GM18868 (cell line): ENCODE results near the gene ZNF827.

Source experiments
- ATAC-seq: cut with Tn5 transposase; IDR thresholded peaks from one replicate; pipeline ENCODE4 v1.9.1; 2021; ENCODE audit warnings: mild to moderate bottlenecking, moderate library complexity; ENCODE audit not compliant: unreplicated experiment

ZNF827 gene

DNA sequence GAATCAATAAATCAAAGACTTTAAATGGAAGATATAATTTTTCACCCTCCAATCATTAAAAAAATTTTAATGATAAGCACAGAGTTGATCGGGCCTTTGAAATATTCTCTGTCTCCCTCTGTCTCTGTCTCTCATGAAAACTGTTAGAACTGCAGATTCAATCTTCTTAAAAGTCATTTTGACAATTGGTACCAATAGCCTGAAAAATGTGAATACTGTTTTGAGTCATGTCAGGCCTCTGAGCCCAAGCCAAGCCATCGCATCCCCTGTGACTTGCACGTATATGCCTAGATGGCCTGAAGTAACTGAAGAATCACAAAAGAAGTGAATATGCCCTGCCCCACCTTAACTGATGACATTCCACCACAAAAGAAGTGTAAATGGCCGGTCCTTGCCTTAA, 106.2 kb downstream of the ZNF827 start:
- ATAC-seq = peak; percentile 9

DNA sequence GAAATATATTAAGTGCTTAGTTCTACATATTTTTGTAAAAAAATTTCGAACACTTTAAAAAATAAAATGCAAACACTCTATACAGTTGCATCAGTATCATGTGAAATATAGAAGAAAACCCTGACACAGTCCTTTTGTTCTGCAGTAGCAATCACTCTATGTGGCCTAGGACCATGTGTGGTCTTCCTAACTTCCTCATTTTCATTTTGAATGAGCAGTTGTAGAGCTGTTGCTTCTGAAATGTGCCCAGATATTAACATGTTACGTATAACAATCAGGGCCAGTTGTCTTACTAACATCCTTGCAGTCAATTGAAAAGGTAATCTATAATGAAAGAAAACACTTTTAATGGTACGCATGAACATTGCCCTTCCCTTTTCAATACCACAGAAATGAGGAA, 107.9 kb downstream of the ZNF827 start:
- ATAC-seq = peak; percentile 51

DNA sequence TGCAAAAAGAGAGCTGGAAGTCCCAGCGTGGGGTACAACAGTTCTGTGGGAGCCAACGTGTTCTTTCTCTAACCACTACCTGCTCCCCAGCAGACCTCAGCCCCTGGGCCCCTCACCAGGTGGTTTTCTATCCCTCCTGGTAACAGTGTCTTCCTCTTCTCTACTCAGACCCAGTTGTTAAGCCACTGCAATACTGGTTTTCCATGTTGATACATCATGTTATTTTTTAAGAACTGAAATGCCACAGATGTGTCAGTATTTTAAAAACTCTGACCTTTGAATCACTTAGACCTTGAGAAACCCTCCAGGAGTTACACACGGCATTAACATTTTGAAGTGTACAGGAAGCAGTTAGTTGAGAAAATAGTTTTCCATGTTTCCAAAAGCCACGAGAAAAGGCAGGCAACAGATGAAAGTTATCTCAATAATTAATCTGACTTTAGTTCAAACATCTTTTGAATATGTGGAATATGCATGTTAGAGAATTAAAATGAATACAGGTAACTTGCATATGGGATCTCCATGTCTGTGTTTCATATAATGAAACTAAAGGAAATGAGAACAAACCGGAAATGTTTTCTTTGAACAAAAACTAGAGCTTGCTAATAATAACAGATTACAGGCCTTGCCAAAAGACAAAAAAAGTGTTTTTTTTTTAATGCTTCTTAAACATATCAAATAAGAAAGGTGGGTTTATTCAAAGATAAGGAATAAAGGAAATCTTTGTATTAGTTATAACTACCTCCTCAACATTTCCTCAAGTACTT, 108.8 kb downstream of the ZNF827 start:
- peak; percentile 76 for ATAC-seq

DNA sequence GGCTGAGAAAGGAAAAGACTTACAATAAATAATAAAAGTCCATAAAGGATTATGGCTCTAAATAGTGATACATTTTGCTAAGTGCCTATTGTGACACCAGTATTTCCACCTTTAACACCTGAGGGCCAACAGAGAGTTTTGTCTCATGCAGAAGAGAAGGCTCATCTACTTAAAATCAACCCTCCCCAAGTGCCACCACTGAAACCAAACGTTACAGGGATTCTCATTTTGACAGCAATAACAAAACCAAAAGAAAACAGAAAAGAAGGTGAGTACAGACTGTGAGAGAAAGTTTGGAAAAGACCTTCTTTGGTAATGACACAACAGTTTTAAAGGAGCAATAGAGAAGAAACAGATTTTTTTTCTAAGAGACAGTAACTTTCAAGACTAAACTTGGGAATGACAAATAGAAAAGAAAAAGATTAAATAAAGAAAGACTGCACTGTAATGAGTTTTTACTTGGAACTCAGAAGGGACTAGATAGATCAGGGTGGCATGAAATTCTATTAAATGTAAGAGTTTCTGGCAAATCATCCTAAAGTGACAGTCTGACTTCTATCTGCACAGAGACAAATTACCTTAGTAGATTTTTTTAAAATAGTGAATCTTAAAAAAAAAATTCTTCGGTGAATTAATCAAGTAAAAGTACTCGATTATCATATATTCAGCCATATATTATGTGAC, 109.7 kb downstream of the ZNF827 start:
- peak; percentile 68 for ATAC-seq

DNA sequence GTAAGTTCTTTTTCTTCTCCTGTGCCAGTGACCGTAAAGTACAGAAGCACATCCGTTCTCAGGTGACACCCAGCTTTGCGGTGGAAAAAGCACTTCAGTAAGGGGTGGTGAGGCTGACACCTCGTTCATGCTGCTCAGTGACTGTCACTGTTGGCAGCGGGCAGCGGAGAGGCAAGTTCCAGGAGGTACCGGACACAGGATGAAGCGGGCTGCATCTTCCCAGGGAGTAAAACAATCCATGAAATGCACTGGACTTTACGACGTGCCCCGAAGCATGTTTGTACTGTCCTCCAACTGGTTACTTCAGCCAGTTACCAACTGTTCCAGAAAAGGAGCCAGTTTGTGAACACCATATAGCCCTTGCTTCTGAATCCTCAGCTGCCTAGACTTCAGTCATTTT, 110.7 kb downstream of the ZNF827 start:
- no peak for ATAC-seq

DNA sequence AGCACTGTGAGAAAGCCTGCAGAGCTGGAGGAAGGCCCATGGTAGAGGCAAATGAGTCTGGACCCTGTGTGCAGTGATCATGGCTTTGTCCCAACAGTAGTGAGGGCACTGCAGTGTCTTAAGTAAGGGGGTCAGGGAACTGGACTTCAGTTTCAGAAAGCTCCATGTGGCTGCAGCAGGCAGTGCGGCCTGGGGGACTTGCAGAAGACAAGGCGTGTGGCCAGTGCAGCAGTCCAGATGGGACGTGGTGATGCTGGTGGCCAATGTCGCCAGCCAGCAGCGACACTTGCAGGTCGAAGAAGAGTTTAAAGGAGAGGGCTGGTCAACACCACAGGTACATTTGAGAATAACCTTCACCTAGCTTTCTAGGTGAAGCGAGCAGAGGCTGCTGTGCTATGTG, 113.4 kb downstream of the ZNF827 start:
- no peak for ATAC-seq

DNA sequence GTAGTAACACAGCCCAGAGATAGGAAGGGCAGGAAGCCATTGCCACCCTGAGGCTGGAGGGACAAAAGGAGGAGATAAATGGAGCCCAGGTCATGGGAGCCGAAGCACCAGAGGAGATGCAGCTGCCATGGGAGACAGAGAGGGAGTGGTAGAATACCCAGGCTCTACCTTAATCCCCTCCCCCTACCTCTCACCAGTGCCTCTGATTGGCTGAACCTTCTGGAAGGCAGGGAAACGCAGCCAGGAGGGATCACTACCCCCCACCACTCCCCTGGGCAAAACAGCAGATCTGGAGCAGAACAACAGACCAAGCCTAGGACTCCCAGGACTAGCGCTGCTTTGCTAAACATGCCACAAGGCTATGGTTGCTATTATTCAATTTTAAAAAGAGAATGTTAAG, 114.2 kb downstream of the ZNF827 start:
- ATAC-seq = no peak

DNA sequence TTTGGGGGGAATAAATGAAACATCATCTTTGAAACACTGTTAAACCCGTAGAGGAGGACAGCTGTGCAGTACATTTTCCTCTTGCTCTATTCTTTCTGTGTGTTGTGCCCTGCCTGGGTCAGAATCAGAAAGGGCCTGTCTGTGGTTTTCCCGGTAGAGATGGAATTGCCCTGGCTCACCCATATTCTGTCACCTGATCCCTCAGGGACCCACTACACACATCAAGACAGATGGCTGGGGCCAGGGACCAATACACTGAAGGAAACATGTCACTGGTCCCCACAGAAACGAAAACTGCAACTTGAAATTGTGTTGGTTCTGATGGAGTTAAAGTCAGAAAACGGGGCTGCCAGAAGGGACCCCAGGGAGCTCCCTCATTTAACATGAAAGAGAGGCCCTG, 114.9 kb downstream of the ZNF827 start:
- peak; percentile 38 for ATAC-seq

DNA sequence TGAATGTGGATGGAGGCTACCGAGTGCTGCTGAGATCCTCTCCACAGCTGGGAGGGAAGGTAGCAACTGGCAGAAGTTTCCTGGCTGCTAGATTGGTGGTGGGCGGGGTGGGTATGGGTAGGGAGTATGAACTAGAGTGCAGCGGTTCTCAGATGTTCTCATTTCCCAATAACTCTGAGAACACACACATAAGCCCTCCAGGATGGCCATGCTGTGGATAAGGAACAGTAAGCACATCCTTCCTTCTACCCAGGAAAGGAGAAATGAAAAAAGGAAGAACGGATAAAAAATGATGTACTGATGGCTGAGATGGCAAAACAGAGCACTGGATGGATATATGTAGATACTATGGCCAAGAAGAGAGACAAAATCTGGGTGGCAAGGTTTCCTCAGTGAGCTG, 116.0 kb downstream of the ZNF827 start:
- no peak for ATAC-seq

DNA sequence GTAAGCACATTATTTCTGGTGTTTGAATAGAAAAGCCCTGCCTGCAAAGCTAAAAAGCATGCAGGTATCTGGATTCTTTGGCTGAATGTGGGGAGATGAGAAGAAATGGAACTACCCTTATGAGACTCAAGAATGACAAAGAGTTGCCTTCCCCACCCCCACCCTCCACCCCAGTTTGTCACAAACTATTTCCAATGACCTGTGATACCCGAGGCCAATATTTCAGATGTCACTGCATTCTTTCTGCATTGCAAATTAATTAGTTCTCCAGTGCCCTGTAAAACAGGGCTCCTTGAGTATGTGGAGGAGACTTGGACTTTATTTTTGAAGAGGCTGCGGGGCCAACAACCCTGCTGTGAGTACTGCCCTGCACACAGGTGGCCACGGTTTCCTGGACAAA, 116.4 kb downstream of the ZNF827 start:
- no peak for ATAC-seq

DNA sequence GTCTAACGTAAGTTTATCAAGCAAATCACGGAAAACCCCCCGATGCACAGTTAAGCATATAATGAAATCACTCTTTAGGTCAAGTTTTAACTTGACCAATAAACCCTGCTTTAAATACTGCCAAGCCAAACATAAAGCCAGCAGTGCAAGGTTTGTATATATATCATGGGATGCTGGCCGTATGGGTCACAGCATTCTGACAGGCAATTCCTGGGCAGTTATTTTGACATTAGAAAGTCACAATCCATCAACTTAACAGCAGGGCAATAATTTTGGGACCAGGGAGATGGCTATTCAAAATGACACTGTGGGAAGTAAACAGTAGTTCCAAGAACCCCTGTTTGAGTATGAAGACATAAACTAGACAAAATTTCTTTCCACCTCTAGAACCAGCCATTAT, 116.9 kb downstream of the ZNF827 start:
- ATAC-seq = no peak

DNA sequence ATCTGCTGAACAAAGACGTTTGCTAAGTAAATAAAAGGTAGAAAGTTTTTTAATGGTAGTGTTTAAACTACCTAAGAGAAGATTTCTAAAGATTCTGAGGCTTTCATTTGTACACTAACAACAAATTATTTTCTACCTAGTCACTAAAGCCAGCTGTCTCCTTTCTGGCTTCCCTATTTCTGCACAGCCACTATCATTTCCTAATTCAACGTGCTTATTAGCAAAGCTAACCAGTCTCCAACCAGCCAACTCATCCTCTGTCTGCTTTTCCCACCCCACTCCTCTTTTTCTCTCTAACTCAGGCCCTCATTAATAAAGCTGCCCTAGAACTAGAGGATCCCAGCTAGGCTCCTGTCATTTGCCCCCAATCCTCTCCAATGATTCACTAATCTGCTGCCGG, 118.2 kb downstream of the ZNF827 start:
- ATAC-seq = no peak

DNA sequence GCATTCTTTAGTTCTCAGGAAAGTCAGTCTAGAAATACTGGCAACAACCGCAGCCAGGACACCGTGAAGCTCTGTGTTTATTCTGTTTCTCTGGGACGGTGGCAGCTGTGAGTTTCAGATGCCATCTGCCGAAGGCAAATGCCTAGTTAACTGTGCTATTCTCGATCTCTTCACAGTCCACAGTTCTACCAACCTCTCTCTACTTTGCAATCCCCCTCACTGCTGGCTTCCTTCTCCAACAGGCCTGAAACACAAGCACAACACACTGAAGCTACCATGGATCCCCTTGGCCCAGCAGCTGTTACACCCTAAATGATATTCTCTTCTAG, 118.8 kb downstream of the ZNF827 start:
- peak; percentile 50 for ATAC-seq

DNA sequence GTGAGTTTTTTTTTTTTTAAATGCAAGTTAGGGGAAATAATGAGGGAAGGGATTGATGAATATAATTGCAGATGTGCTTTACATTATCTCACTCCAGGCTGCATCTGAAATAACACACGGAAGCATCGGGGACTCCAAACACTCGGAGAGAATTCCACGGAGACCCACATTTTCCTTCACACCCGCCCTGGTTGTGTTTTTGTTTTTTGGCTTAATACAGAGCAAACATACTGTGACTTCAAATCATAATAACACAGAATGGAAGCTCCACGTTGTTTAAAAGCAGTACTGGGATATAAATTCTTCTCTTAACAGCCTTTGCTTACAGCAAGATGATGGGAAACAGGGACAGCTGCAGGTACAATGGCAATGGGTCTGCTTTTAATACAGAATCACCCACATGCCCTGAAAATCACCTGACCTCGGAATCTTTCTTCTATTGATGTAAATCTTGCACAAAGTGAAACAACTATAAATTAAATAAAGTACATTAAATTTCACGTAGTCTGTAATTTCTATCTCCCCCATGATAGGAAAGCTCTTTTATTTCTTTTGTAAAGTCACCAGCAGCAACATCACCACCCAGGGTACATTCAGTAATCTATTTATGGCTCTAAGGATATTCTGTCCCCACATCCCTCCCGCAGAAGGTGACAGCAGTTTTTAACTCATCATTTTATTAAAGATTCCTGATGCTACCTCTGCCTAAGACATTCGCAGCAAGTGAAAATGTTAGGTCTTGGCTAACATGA, 119.3 kb downstream of the ZNF827 start:
- ATAC-seq = no peak

DNA sequence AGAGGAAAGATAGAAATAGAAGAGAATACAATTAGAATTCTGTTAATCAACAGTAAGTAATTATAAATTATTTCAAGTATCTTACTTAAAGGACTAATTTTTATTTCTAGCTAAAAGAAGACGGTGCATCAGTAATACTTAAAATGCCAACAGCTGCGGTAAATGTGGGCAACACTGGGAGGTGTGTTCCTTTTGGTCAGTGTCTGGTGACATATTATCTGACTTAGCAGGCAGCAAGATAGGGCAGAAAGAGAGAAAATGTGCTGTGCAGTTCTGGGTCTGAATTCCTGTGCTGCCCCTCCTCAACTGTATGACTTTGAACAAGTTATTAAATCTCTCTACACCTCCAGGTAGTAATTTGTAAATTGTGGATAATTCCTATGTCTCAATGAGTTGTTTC, 120.6 kb downstream of the ZNF827 start:
- no peak for ATAC-seq

DNA sequence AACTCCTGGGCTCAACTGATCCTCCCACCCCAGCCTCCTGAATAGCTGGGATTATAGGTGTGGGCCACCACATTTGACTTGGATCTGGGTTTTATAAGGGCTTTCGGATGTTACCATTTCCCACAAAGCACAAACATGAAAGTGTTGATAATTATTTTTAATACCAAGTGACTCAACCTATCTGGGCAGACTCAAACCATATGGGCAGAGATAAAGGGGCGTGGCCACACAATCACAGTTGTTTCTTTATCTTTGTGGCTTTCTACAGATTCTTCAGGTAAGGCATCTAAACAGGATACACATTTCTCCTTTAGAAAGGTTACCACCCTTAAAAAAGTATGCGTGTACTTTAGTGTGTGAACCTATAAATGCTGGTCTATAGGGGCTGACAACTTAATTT, 122.5 kb downstream of the ZNF827 start:
- no peak for ATAC-seq

DNA sequence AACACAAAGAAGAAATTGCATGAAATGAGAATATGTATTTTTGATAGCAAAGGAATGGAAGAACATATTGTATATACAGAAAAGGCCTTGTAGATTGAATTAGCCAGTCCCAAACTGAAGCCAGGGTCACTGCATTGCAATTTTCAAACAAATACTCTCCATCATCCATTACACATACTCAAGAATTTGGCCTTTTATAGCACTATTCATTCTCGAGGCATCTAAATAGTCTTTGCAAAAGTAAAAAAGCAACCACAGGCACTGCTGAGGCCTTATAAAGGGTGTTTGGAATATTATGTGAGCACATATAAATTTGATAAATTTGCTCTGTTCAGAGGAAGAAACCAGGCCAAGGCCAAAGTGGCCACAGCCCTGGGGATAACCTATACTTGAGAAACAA, 123.0 kb downstream of the ZNF827 start:
- ATAC-seq = no peak

DNA sequence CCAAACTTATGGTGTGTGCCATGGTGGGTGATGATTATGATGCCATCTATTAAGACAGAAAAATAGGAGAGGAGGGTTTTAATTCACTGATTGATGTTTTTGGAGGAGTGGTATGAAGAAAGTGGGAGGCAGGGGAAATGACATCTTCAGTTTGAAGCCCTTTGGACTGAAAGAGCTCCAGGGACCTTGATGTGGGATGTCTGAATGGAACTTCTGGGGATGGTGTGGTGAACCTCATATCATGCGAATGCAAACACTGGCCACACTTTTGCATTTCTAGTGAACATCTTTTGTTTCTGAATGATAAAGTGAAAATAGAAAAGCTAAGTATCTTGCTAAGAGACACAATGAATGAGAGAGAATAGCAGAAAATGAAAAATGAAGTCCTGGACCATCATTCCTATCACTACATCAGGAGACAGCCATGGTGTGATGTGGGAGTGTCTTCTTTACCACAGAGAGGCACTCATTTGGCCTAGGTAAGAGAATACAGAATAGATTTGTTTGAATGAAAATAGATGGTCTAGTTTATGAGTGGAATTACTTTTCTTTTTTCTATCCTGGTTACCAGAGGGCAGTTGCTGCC, 123.5 kb downstream of the ZNF827 start:
- no peak for ATAC-seq

DNA sequence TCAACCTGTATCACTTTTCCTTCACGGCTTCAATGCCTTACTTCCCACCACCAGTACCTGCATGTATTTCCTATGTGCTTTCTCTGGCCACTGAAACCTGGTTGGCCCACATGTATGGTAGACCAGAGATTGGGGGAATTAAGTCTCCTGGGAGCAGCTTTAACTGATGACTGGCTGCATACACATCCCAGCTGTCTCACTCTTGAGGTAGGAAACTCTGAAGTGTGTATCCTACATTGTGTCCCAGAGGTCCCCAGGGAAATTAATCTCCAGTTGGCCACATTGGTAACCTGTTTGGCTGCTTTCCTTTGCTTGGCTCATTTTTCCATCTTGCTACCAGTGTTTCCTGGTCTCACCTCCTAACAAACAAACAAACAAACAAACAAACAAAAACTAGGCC, 124.4 kb downstream of the ZNF827 start:
- ATAC-seq = no peak

DNA sequence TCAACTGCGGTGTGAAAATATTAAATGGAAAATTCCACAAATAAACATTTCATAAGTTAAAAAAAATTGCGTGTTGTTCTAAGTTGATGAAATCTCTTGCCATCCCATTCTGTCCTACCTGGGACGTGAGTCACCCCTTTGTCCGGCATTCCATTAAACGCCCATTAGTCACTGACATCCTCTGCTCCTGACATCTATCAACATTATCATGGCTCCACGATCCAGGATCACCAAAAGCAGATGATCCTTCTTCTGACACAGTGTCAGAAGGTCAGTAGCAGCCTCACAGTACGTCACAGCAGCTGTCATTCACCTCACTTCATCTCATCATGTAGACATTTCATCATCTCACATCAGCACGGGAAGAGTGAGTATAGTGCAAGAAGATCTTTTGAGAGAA, 125.7 kb downstream of the ZNF827 start:
- no peak for ATAC-seq

DNA sequence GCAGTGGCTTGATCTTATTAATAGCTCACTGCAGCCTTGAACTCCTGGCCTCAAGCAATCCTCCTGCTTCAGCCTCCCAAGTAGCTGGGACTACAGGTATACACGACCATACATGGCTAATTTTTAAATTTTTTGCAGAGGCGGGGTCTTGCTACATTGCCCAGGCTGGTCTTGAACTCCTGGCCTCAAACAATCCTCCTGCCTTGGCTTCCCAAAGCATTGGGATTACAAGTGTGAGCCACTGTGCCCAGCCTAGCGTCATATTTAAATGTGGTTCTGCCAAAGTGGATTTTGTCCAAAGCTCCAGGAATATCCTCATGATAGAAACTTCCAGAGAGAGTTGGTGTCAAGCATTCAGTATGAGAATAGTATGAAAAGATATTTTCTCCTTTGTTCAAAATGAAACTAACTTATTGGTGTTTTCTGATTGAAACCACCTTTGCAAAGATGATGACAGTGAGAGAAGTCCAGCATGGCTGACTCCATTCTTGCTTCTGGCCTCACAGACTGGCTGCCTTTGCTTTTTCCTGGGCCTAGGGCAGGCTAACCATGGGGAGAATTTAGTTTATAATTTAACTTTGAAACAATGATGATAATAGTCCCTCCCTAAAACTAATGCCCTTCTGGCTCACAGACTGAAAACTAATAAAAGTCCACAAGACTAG, 129.6 kb downstream of the ZNF827 start:
- ATAC-seq = peak; percentile 19
